Natural killer cell (primary cell): ENCODE measurements around the gene SDCBP2. TPM values are rescaled to one million over a fixed set of nuclear protein-coding genes. Genes with fewer than 3 reads are reported as not detected.

Experiments
- ATAC-seq, 3 donors: fragments of 150-1000 bp in 2 of 3; fragments of 200-7000 bp in 1 of 3; cut with Tn5 transposase; 1 replicate in 1 of 3; 2 replicates in 2 of 3; pipeline ENCODE4 v1.10.0; 2021; ENCODE audit warnings: mild to moderate bottlenecking in 2 of 3, moderate library complexity in 2 of 3
- DNase-seq, 2 donors: peaks; one replicate each; pipeline versions ENCODE4 v3.0.0 to v3.0.0-alpha.2; 2013 to 2021; ENCODE audit warnings: mixed read lengths in 1 of 2
- H3K27ac ChIP-seq: one replicate; pipeline ENCODE4 v1.5.1; 2013; ENCODE audit warnings: mild to moderate bottlenecking, low read length
- H3K27me3 ChIP-seq: one replicate; pipeline ENCODE4 v1.6.1; 2013; ENCODE audit warnings: low read length; ENCODE audit not compliant: control insufficient read depth, insufficient read depth
- H3K36me3 ChIP-seq: one replicate; pipeline ENCODE4 v1.6.1; 2013; ENCODE audit warnings: low read length; ENCODE audit not compliant: control insufficient read depth, insufficient read depth
- H3K4me1 ChIP-seq: one replicate; pipeline ENCODE4 v1.6.1; 2013; ENCODE audit warnings: low read length; ENCODE audit not compliant: control insufficient read depth, insufficient read depth
- H3K4me3 ChIP-seq: one replicate; pipeline ENCODE4 v1.5.1; 2013; ENCODE audit warnings: low read length
- H3K9me3 ChIP-seq: one replicate; pipeline ENCODE4 v1.6.1; 2013; ENCODE audit warnings: low read length; ENCODE audit not compliant: control insufficient read depth, insufficient read depth
- H3K27ac Mint-ChIP-seq, 2 donors: one replicate each; pipeline ENCODE4 v1.8.0; 2022; ENCODE audit warnings: mild to moderate bottlenecking in 2 of 2, mixed read lengths in 2 of 2, moderate library complexity in 1 of 2
- H3K27me3 Mint-ChIP-seq, 2 donors: one replicate each; pipeline ENCODE4 v1.8.0; 2022; ENCODE audit warnings: low read depth in 2 of 2, mixed read lengths in 2 of 2
- H3K36me3 Mint-ChIP-seq: one replicate; pipeline ENCODE4 v1.8.0; 2022; ENCODE audit warnings: mixed read lengths
- H3K4me1 Mint-ChIP-seq, 2 donors: one replicate each; pipeline ENCODE4 v1.8.0; 2022; ENCODE audit warnings: mixed read lengths in 2 of 2
- H3K4me3 Mint-ChIP-seq: one replicate; pipeline ENCODE4 v1.8.0; 2022; ENCODE audit warnings: mild to moderate bottlenecking, moderate library complexity, mixed read lengths
- H3K9me3 Mint-ChIP-seq, 2 donors: one replicate each; pipeline ENCODE4 v1.8.0; 2022; ENCODE audit warnings: mixed read lengths in 2 of 2
- WGBS: methylation state at CpG from one replicate; pipeline ENCODE4 v1.1.7; 2013; ENCODE audit warnings: missing lambda C conversion rate; ENCODE audit not compliant: insufficient coverage; 5-methylcytosine and 5-hydroxymethylcytosine counted together
- intact Hi-C: fragments of 100-400 bp; cut with micrococcal nuclease; formaldehyde crosslinking; loops from one replicate; pipeline ENCODE4 v1.14.2; 2022
- total RNA-seq, 4 donors: library from RNA; stranded (reverse); fragments of 120-200 nt in 1 of 4; gene quantifications; one replicate each; pipeline versions ENCODE4 v1.2.3 to v1.2.4, GENCODE V29; 2013 to 2022
- TF ChIP-seq, protein P1 (sequence below): fragments of 200-600 bp; IDR thresholded peaks from one replicate; pipeline ENCODE4 v1.8.0; 2022; ENCODE audit warnings: antibody characterized with exemption

SDCBP2 gene
- total RNA-seq, 3 donors from 2014 or later (not counting 1 experiment from before 2014, with no cell fraction given) = 2.0 to 2.7 (median 2.6) TPM

DNA sequence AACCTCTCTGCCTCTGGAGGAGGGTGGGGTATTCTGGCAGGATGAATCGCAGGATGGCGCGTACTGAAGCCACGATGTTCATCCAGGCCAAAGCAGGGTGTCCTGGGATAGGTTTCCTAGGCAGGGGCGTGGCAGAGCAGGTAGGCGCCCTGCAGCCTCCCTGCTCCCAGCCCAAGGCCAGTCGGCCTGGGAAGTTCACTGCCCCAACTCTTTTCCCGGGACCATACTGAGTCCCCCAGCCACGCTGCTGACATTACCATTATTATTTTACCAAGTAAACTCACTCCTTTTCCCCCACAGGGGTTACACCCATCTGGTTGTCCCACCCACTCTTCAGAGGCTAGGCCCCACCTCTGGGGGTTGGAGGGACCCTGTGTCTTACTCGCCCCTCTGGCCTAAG lies 21.8 kb downstream of the SDCBP2 start:
- ATAC-seq (no peak), DNase-seq (no peak)
- Mint-ChIP-seq H3K36me3 (no peaks in the 10 kb centered on the region), H3K4me3 (no peak overlapping the region), H3K27me3 (no peaks in the 10 kb centered on the region), H3K4me1 (no peaks in the 10 kb centered on the region), H3K9me3 (no peaks in the 10 kb centered on the region), H3K27ac (no peak overlapping the region)
- no peaks in the 10 kb centered on the region for H3K4me1 ChIP-seq
- intact Hi-C loops = no loop called here
- no peaks in the 10 kb centered on the region for H3K36me3 ChIP-seq
- no peak overlapping the region for H3K27ac ChIP-seq
- 91% methylated on average over 10 of the region's 10 CpGs for WGBS
- H3K27me3 ChIP-seq = no peaks in the 10 kb centered on the region
- TF ChIP-seq, protein P1, sequence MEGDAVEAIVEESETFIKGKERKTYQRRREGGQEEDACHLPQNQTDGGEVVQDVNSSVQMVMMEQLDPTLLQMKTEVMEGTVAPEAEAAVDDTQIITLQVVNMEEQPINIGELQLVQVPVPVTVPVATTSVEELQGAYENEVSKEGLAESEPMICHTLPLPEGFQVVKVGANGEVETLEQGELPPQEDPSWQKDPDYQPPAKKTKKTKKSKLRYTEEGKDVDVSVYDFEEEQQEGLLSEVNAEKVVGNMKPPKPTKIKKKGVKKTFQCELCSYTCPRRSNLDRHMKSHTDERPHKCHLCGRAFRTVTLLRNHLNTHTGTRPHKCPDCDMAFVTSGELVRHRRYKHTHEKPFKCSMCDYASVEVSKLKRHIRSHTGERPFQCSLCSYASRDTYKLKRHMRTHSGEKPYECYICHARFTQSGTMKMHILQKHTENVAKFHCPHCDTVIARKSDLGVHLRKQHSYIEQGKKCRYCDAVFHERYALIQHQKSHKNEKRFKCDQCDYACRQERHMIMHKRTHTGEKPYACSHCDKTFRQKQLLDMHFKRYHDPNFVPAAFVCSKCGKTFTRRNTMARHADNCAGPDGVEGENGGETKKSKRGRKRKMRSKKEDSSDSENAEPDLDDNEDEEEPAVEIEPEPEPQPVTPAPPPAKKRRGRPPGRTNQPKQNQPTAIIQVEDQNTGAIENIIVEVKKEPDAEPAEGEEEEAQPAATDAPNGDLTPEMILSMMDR = no peak
- no peak overlapping the region for H3K4me3 ChIP-seq
- H3K9me3 ChIP-seq = no peaks in the 10 kb centered on the region

DNA sequence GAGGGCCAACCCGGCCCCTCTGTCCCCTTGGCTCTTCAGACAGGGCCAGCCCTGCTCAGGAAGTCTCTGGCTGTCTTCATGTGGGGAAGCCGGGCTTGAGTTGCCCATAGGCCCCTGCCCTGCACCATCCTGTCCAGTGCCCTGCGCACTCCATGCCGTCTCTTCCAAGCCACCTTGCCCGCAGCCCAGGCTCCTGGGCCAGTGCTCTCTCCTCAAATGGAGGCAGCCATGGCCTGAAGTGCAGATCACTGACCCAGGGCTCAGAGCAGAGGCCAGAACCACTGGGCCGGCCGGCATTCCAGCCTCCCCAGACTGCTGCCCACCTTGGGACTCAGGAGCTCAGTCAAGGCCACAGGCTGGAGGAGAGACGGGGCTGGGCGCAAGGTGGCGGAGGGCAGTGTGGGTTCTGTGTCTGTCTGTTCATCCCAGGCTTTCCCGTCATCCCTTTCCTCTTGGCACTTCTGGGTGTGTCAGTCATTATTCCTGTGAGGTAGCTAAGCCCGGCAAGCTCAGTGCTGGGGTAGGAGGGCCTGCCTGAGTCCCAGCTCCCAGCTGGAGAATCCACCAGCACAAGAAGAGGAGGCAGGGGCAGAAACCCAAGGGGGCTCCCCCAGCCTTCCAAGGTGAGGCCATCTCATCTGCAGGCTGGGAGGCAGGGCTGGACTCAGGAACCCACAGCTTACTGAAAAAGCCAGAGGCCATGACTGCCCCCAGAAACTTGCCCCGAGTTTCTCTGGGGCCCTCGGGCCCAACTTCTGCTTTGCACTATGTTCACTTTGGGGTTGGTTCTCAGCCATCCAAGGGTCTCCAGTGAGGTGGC lies 22.4 kb downstream of the SDCBP2 start:
- 88% methylated on average over 14 of the region's 14 CpGs for WGBS
- no peaks in the 10 kb centered on the region for H3K9me3 ChIP-seq
- no peaks in the 10 kb centered on the region for H3K36me3 Mint-ChIP-seq

DNA sequence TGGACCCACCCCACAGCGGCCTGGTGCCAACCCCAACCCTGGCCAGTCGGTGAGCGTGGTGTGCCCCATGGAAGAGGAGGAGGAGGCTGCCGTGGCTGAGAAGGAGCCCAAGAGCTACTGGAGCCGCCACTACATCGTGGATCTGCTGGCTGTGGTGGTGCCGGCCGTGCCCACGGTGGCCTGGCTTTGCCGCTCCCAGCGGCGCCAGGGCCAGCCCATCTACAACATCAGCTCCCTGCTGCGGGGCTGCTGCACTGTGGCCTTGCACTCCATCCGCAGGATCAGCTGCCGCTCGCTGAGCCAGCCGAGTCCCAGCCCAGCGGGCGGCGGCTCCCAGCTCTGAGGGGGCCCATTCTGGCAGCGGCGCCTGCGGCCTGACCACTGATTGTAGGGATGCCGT lies 23.2 kb downstream of the SDCBP2 start:
- TF ChIP-seq, protein P1 = no peak
- Mint-ChIP-seq H3K27ac (no peak overlapping the region), H3K36me3 (no peaks in the 10 kb centered on the region), H3K9me3 (no peaks in the 10 kb centered on the region), H3K4me1 (peaks cover 7% of the 10 kb centered on the region in 2 donors), H3K4me3 (no peak overlapping the region), H3K27me3 (peaks cover 0 to 2% of the 10 kb centered on the region in 2 donors)
- 96% methylated on average over 23 of the region's 24 CpGs for WGBS
- H3K36me3 ChIP-seq = no peaks in the 10 kb centered on the region
- intact Hi-C loops = no loop called here
- H3K9me3 ChIP-seq = no peaks in the 10 kb centered on the region
- peaks cover 6% of the 10 kb centered on the region for H3K4me1 ChIP-seq
- no peak for DNase-seq
- H3K27me3 ChIP-seq = no peaks in the 10 kb centered on the region
- H3K27ac ChIP-seq = no peak overlapping the region
- no peak for ATAC-seq
- no peak overlapping the region for H3K4me3 ChIP-seq

More for the DNA sequence above, 22.4 kb downstream of the SDCBP2 start:
- ATAC-seq (no peak), DNase-seq (no peak)
- no peaks in the 10 kb centered on the region for H3K4me1 ChIP-seq
- intact Hi-C loops = no loop called here
- Mint-ChIP-seq H3K27ac (no peak overlapping the region), H3K4me3 (no peak overlapping the region), H3K4me1 (no peaks in the 10 kb centered on the region), H3K9me3 (no peaks in the 10 kb centered on the region), H3K27me3 (no peaks in the 10 kb centered on the region)
- H3K4me3 ChIP-seq = no peak overlapping the region
- H3K36me3 ChIP-seq = no peaks in the 10 kb centered on the region
- H3K27me3 ChIP-seq = no peaks in the 10 kb centered on the region
- TF ChIP-seq, protein P1 = no peak
- H3K27ac ChIP-seq = no peak overlapping the region
